ENCODE data around the gene LRRC40.

DNA sequence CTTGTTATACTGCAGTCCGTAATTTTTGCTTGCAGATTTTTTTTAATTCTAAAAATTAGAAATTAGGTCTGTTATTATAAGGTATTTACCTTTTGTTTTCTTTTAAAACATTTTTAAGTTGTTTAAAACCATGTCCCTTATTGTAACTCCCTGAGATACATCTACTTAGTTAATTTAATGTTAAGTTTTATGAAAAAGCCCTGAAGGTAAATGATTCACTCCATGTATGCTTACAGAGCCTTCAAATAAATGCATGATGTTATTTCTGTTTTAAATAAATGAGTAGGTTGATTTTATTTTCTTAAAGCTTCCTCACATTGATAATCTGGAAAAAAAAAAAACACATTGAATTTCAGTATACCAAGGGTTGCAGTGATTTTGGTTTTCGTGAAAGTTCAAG lies 23.3 kb upstream of the LRRC40 start:
- no peak for TF ChIP-seq EZH2 (IDR thresholded peaks at IDR 0.05; ENCODE audit: borderline replicate concordance, low read depth, low read length, poor library complexity, severe bottlenecking)
- TF ChIP-seq, protein P1, sequence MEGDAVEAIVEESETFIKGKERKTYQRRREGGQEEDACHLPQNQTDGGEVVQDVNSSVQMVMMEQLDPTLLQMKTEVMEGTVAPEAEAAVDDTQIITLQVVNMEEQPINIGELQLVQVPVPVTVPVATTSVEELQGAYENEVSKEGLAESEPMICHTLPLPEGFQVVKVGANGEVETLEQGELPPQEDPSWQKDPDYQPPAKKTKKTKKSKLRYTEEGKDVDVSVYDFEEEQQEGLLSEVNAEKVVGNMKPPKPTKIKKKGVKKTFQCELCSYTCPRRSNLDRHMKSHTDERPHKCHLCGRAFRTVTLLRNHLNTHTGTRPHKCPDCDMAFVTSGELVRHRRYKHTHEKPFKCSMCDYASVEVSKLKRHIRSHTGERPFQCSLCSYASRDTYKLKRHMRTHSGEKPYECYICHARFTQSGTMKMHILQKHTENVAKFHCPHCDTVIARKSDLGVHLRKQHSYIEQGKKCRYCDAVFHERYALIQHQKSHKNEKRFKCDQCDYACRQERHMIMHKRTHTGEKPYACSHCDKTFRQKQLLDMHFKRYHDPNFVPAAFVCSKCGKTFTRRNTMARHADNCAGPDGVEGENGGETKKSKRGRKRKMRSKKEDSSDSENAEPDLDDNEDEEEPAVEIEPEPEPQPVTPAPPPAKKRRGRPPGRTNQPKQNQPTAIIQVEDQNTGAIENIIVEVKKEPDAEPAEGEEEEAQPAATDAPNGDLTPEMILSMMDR (conservative IDR thresholded peaks at IDR 0.05; ENCODE audit: low read depth, low read length): no peak

All from A673 (cell line).